Breast epithelium (tissue), 3 donors: ENCODE results near the gene PHTF2.

Source experiments
- POLR2A ChIP-seq: fragments of 450-650 bp; IDR thresholded peaks from one replicate; pipeline ENCODE4 v1.6.1; 2016; ENCODE audit warnings: antibody characterized with exemption, mild to moderate bottlenecking, moderate library complexity
- TF ChIP-seq, protein P1 (sequence below), 3 donors: fragments of 450-650 bp; IDR thresholded peaks; one replicate each; pipeline ENCODE4 v1.5.1; 2016 to 2017; ENCODE audit warnings: antibody characterized with exemption in 3 of 3, mild to moderate bottlenecking in 3 of 3, moderate library complexity in 3 of 3

DNA sequence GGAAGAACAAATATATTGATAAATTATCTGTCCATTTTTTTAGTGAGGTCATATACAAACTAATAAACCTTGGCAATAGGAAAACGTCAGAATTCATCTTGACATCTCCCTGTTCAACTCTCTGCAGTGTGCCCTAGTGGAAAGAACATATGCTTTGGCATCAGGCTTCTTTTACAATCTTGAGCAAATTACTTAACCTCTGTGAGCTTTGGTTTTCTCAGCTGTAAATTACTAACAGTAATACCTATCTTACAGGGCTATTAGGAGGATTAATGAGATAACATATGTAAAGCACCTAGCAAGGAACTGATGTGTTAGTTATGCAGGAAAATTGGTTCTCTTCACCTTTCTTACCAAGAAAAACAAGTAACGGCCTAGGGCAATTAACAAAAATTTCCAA is 161.8 kb downstream of the PHTF2 start:
- TF ChIP-seq, protein P1, sequence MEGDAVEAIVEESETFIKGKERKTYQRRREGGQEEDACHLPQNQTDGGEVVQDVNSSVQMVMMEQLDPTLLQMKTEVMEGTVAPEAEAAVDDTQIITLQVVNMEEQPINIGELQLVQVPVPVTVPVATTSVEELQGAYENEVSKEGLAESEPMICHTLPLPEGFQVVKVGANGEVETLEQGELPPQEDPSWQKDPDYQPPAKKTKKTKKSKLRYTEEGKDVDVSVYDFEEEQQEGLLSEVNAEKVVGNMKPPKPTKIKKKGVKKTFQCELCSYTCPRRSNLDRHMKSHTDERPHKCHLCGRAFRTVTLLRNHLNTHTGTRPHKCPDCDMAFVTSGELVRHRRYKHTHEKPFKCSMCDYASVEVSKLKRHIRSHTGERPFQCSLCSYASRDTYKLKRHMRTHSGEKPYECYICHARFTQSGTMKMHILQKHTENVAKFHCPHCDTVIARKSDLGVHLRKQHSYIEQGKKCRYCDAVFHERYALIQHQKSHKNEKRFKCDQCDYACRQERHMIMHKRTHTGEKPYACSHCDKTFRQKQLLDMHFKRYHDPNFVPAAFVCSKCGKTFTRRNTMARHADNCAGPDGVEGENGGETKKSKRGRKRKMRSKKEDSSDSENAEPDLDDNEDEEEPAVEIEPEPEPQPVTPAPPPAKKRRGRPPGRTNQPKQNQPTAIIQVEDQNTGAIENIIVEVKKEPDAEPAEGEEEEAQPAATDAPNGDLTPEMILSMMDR (IDR thresholded peaks at IDR 0.05), result no peak
- no peak for TF ChIP-seq POLR2A
